GM12873 (cell line): ENCODE data around the gene ADM.

Experiments used
- TF ChIP-seq, protein P1 (sequence below): IDR thresholded peaks from 2 replicates; pipeline ENCODE4 v1.5.1; 2012; ENCODE audit warnings: low read depth, mild to moderate bottlenecking, moderate library complexity, low read length, control low read depth; ENCODE audit not compliant: insufficient read depth; ENCODE audit errors: missing control alignments

ADM gene

DNA sequence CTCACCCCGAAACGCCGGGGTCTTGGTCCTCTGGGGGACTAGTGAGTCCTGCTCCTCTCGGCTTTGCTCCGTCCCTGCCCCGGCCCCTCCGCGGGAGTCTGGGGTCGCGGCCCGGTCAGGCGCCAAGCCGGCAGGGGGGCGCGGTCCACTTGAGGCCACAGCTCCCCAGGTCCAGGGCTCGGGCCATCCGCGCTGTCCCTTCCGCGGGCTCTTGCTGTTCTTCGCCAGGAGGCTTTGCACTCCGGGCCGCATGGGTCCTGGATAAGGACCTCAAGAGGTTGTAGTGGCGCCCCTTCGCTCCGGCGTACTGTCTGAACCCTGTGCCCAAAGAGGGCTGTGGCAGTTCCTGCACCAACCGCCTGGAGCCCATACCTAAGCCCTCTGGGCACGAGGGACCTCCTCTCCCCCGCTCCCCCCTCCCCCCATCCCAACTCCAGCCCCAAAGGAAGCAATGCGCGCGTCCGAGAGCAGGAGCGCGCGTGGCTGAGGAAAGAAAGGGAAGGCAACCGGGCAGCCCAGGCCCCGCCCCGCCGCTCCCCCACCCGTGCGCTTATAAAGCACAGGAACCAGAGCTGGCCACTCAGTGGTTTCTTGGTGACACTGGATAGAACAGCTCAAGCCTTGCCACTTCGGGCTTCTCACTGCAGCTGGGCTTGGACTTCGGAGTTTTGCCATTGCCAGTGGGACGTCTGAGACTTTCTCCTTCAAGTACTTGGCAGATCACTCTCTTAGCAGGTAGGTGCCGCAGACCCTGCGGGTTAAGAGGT, at the start of gene ADM:
Gene ADM, plus strand, starts transcription at position 579 of the 767 bp plus-strand sequence. CDS start 628 bp downstream, outside the sequence.
- TF ChIP-seq, protein P1, sequence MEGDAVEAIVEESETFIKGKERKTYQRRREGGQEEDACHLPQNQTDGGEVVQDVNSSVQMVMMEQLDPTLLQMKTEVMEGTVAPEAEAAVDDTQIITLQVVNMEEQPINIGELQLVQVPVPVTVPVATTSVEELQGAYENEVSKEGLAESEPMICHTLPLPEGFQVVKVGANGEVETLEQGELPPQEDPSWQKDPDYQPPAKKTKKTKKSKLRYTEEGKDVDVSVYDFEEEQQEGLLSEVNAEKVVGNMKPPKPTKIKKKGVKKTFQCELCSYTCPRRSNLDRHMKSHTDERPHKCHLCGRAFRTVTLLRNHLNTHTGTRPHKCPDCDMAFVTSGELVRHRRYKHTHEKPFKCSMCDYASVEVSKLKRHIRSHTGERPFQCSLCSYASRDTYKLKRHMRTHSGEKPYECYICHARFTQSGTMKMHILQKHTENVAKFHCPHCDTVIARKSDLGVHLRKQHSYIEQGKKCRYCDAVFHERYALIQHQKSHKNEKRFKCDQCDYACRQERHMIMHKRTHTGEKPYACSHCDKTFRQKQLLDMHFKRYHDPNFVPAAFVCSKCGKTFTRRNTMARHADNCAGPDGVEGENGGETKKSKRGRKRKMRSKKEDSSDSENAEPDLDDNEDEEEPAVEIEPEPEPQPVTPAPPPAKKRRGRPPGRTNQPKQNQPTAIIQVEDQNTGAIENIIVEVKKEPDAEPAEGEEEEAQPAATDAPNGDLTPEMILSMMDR: peak; percentile 44

DNA sequence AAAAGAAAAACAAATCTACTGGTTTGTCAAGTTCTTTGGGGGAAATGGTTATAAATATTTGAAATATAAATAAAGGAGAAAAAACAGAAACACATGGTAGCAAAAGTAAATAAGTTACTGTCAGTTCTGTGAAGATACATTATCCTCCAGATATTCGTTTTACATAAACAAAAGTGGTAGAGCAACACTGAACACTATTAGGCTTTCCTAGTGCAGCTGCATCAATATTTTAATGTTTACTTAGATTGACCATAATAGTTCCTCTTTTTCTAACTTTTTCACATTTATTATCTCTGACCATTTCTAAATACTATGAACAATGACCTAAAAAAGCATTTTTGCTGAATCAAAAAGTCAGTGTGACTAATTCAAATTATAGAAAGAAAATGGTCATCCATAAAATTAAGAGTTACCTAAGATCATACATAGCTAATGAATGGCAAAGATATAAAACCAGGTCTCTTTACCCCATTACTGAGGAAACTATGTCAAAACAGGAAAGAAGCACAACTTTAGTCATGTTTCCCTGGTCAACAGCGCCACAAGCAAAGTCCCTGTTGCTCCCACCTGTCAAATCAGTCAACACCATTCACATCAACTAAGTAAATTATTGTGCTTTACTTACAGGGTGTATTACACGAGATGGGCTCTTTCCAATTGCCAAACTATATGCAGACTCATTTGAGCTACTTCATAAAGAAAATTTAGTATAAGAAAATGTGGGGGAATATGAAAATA, 49.3 kb upstream of the ADM start:
- TF ChIP-seq, protein P1: no peak

DNA sequence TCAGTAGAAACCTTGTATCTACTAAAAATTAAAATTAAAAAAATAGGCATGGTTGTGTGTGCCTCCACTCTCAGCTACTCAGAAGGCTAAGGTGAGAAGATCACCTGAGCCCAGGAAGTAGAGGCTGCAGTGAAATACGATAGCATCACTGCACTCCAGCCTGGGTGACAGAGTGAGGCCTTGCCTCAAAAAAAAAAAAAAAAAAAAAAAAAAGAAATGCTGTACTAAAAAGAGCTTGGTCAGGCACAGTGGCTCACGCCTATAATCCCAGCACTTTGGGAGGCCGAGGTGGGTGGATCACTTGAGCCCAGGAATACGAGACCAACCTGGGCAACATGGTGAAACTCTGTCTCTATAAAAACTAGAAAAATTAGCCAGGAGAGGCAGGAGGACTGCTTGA, 47.4 kb upstream of the ADM start:
- TF ChIP-seq, protein P1: no peak

- TF ChIP-seq, protein P1: no peak
Observed at GRCh38 chr11:10261821-10262220, 43.1 kb upstream of the ADM start.

DNA sequence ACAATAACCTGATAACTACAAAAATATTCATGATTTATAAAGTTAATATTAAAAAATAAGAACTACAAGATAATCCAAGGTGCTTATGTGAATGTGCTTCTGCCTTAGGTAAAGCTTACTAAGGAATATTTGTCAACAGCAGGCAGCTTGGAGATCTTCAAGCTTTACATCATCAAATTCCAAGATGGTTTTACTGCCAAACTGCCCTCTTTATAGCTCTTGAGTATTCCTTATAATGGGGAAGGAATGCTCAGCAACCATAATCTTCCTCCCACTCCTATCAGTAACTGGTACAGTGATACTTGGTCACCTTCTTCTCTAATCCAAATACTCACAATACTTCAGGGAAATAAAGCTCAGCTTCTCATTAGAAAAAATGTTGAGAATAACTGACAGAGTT, 40.9 kb upstream of the ADM start:
- TF ChIP-seq, protein P1: no peak

GRCh38 chr11:10265936-10266335, 38.9 kb upstream of the ADM start:
- TF ChIP-seq, protein P1: no peak

DNA sequence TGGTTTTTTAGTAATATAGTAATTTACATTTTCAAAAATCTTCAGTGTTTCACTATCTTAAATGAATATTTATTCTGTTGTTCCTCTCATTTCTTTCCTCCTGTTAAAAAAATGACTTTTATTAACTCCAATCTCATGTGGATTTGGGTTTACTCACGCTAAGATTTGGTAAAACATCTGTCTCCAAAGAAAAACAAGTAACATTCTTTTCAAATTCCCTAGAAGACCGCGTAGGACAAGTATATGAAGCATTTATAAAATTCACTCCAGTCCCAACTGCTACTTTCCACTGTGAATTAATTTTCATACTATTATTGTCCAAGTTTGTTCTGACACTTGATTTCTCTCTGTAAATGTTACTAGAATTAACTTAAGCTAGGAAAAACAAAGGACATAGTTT, 37.1 kb upstream of the ADM start:
- TF ChIP-seq, protein P1: no peak
